ENCODE measurements around the gene CASQ2.
"Not testable (repeated sequence)": the region's sequence is repeated elsewhere in the genome, so short reads cannot be mapped to it uniquely, and the experiment has no call there.

CASQ2 gene

GRCh38 chr1:115780655-115781054 is 12.1 kb upstream of the CASQ2 start:
- DNase-seq: not testable (repeated sequence)

- DNase-seq: not testable (repeated sequence)
Measured at GRCh38 chr1:115779075-115779474, 10.6 kb upstream of the CASQ2 start.

GRCh38 chr1:115771847-115772457 is 3.4 kb upstream of the CASQ2 start:
- peak; percentile 82 for DNase-seq

- no peak for DNase-seq
Measured at GRCh38 chr1:115771094-115771846, 2.8 kb upstream of the CASQ2 start.

GRCh38 chr1:115767403-115767802 is 1.1 kb downstream of the CASQ2 start:
- no peak for DNase-seq

GRCh38 chr1:115765091-115765490 is 3.4 kb downstream of the CASQ2 start:
- no peak for DNase-seq

- DNase-seq: no peak
Measured at GRCh38 chr1:115764541-115764940, 4.0 kb downstream of the CASQ2 start.

- DNase-seq: no peak
Measured at GRCh38 chr1:115762779-115763178, 5.7 kb downstream of the CASQ2 start.

GRCh38 chr1:115761601-115762302 is 6.8 kb downstream of the CASQ2 start:
- no peak for DNase-seq

GRCh38 chr1:115757856-115758255 is 10.7 kb downstream of the CASQ2 start:
- no peak for DNase-seq

- no peak for DNase-seq
Measured at GRCh38 chr1:115757326-115757725, 11.2 kb downstream of the CASQ2 start.

GRCh38 chr1:115755456-115756370 is 12.8 kb downstream of the CASQ2 start:
- DNase-seq: no peak

- DNase-seq: no peak
Measured at GRCh38 chr1:115753830-115754229, 14.7 kb downstream of the CASQ2 start.

GRCh38 chr1:115753361-115753760 is 15.2 kb downstream of the CASQ2 start:
- no peak for DNase-seq

GRCh38 chr1:115748401-115749150 is 19.9 kb downstream of the CASQ2 start:
- no peak for DNase-seq

GRCh38 chr1:115746021-115746690 is 22.4 kb downstream of the CASQ2 start:
- DNase-seq: no peak

- no peak for DNase-seq
Measured at GRCh38 chr1:115744646-115745275, 23.8 kb downstream of the CASQ2 start.

GRCh38 chr1:115740811-115741210 is 27.7 kb downstream of the CASQ2 start:
- no peak for DNase-seq

- no peak for DNase-seq
Measured at GRCh38 chr1:115732316-115732715, 36.2 kb downstream of the CASQ2 start.

GRCh38 chr1:115729756-115730155 is 38.8 kb downstream of the CASQ2 start:
- no peak for DNase-seq

GRCh38 chr1:115728341-115728740 is 40.2 kb downstream of the CASQ2 start:
- no peak for DNase-seq

Measured in NCI-H1092 treated with DMSO at 0.1 percent for 48 hours (cell line).